ENCODE data around the gene DNAJB4.
A peak's percentile ranks its signal among the peaks of the same experiment; 100 is the strongest.
"Not testable (repeated sequence)": the region's sequence is repeated elsewhere in the genome, so short reads cannot be mapped to it uniquely, and the experiment has no call there.

DNAJB4 gene

DNA sequence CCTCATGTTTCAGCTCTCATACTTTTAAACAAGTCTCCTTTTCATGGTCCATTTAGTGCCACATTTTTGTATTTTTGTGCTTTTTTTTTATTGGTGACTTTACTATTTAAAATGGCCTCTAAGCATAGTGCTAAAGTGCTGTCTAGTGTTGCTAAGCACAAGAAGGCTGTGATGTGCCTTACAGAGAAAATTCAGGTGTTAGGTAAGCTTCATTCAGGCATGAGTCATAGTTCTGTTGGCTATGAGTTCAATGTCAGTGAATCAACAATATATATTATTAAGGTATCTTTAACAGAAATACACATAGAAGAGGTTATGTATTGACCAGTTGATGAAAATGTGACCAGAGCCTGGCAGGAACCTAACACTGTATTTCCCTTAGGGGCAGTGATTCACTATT, 13.1 kb upstream of the DNAJB4 start:
- no peak for DNase-seq

- DNase-seq = no peak
Measured at GRCh38 chr1:77994117-77994705, 10.5 kb upstream of the DNAJB4 start.

GRCh38 chr1:77996734-77997133, 8.0 kb upstream of the DNAJB4 start:
- DNase-seq = no peak

DNA sequence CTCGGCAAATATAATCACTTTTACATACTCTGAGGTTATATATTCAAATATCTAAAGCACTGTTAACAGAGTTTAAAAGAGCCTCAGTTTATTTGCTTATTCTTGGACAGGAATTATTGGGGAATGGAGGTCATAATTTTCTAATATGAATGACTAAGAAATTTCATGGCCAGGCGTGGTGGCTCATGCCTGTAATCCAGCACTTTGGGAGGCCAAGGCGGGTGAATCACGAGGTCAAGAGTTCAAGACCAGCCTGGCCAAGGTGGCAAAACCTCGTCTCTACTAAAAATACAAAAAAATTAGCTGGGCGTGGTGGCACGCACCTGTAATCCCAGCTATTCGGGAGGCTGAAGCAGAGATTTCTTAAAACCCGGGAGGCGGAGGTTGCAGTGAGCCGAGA, 4.2 kb upstream of the DNAJB4 start:
- DNase-seq = not testable (repeated sequence)

- no peak for DNase-seq
Measured at GRCh38 chr1:78003070-78003746, 1.5 kb upstream of the DNAJB4 start.

GRCh38 chr1:78003882-78004718, 639 bp upstream of the DNAJB4 start:
- peak; percentile 34 for DNase-seq

DNA sequence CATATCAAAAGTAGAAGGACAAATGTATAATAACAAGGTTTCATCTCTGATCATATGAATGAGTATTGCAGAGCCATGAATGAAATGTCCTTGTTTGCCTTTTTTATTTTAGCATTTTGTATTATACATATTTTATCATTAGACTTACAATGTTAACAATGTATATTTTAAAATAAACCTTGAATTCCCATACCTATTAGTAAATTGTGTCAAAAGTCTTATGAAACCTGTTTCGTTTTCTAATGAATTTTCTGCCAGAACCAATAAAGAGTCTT, 646 bp downstream of the DNAJB4 start:
- no peak for DNase-seq

- peak; percentile 90 for DNase-seq
Measured at GRCh38 chr1:78005755-78006154, 1.0 kb downstream of the DNAJB4 start.

DNA sequence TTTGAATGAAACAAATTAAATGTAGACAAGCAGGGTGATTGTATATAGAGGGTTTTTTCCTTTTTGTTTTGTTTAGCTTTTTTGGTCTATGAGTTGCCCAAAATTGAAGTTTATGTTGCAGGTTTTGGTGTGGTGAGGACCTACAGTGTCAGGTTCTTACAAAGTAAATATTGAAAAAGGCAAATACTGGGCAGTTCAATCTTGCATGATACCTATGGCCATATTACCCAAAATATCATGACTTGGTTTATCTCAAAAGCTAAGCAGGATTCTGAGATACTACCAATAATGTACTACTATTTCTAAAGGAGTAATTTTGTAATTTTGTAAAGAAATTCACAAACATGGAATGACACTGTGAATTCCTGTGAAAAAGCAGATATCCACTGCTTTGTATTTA, 1.8 kb downstream of the DNAJB4 start:
- no peak for DNase-seq

GRCh38 chr1:78007677-78008341, 3.1 kb downstream of the DNAJB4 start:
- DNase-seq = no peak

DNA sequence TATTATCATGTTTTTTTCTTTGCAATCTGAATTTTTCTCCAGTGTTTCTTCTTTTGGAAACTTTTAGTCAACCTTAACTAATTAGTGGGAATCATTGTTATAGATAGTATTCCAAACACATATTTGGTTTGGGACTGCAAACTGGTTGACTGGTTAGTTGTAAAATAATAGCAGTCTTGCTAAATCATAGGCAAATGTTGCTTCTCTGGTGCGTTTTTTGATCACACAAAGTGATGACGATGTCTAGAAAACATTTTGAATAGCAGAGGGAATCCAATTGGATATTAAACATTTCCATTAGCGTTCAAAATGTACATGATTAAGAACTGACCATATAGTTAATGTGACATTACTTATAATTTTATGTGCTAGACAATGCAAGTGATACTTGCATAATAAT, 4.5 kb downstream of the DNAJB4 start:
- no peak for DNase-seq

DNA sequence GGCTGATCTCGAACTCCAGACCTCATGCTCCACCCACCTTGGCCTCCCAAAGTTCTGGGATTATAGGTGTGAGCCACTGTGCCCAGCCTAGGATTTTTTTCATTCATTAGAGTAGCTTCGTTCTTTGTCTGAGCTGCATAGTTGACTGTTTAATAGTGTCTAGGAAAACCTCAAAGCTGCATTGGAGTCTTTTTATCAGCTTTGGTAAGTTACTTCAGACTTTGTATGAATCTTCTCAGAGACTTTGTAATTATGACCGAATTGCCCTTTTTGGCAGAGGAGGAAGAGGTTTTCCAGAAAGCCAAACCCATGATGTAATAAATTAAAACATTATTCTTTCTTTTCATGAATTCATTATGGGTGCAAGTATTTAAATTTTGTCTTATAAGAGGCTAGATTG, 5.1 kb downstream of the DNAJB4 start:
- DNase-seq = no peak

- DNase-seq = no peak
Measured at GRCh38 chr1:78011050-78011449, 6.3 kb downstream of the DNAJB4 start.

- no peak for DNase-seq
Measured at GRCh38 chr1:78015148-78015547, 10.4 kb downstream of the DNAJB4 start.

DNA sequence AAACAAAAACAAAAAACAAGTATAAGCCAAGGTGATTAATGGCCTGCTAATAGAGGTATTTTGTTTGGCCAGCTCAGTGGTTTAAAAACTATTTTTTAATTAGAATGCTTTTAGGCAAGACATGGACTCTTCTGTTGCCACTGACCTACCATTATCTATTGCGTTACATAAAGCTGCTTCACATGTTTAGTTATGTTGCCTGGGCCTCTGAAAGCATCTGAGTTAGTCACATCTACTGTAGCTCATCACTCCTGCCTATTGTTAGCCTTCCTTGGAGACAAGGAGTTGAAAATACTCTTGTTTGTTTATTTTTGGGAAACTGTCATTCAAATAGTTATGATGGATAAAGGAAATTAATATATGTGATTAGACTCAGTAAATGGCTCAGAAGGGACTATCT, 14.3 kb downstream of the DNAJB4 start:
- no peak for DNase-seq

- not testable (repeated sequence) for DNase-seq
Measured at GRCh38 chr1:78021134-78021533, 16.4 kb downstream of the DNAJB4 start.

GRCh38 chr1:78029793-78030192, 25.1 kb downstream of the DNAJB4 start:
- no peak for DNase-seq

DNA sequence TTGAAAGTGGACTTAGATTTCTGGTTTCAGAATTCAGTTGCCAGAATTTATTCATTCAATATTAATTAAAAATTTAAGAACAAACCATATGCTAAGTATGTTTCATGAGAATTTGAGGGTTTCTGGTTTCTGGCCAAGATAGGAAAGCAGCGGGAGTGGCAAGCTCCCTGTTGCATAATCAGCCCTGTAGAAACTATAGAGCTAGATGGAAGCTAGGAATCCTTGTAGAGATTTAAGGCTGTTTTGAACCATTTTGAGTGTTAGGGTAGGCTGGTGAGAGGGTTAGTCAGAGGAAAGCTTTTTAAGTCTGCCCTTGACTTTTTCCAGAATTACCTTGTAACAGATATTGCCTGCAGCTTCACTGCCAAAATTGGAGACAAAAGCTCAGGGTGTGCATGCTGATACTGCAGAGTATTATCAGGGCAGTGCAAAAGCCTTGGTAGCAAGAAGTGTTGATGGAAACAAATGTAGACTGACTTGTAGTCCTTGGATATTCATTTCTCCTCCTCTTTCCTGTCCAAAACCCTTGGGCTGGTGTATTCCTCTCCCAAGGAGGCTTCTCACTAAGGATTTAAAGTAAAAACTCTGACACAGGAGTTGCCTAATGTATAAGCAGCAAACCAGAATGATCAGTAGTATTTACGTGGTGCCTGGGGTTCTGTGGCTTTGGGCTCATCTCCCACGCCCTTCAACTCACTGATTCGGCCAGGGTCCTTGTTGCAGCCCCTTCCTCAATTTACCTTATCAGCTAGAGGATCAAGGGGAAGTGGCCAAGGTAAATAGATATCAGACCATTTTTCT, 28.5 kb downstream of the DNAJB4 start:
- DNase-seq = no peak

DNA sequence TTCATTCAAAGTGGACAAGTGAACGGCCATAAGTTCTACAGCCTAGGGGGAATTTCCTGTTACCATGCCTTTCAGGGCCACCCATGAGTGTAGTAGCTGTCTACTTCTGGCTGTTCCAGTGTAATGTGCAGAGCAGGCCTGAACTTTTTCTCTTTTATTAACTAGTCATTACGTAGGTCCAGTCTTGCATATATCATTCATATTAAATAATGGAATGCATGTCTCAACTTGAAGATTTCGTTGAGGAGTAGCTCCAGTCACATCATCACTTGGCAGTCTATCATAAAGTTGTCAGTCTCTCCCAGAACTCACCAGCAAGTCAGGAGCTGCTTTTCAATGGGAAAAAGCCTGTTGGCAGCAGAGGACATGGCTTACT, 29.0 kb downstream of the DNAJB4 start:
- no peak for DNase-seq

DNA sequence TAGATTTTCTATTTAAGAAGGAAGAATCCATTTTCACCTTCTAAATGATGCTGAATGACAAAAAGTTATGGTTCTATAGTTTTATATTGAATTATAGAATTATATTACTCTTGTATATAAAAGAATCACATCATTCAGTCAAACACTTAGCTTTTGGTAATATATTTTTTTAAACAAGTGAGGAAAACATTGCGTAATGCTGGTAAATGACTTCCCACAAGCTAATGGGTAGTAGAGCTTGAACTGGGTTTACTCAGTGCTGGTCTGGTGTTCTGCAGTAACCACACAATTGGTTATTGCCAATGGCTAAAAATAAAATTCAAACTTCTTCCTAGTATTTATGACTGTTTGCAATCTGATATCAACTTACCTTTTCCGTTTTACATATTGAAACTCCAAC, 30.4 kb downstream of the DNAJB4 start:
- no peak for DNase-seq

GRCh38 chr1:78036450-78036849, 31.7 kb downstream of the DNAJB4 start:
- DNase-seq = no peak

- no peak for DNase-seq
Measured at GRCh38 chr1:78038071-78038470, 33.3 kb downstream of the DNAJB4 start.

DNA sequence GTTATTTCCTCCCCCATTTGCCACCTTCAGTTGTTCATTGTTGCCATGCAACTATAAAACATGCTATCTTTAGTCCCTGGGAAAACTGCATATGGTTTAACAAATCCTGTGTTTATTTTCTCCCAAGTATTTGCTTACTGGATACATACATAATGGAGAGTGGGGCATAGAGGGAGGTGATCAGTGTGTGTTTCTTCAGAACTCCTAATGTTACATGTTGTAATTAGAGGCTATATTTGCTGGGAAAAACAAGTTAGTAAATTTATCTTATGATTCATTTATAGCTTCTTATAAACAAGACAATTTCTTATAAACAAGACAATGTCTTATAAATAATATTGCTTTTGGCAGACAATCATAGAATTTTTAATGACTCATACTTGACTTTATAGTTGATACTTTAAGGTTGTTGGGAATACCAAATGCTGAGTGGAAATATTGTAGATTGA, 33.8 kb downstream of the DNAJB4 start:
- no peak for DNase-seq
